Transverse colon (tissue), 3 donors: ENCODE data around the gene FMNL2.

Experiments used
- CTCF ChIP-seq, 5 experiments: fragments of 200-600 bp in 3 of 5; fragments of 450-650 bp in 2 of 5; sonication (generic) in 3 of 5; IDR thresholded peaks; 1 replicate in 2 of 5; 2 replicates in 3 of 5; pipeline ENCODE4 v1.5.1; 2016 to 2017; ENCODE audit warnings: antibody characterized with exemption in 5 of 5, inconsistent platforms in 3 of 5, mild to moderate bottlenecking in 2 of 5, moderate library complexity in 1 of 5
- POLR2A ChIP-seq: fragments of 450-650 bp; IDR thresholded peaks from one replicate; pipeline ENCODE4 v1.6.1; 2016; ENCODE audit warnings: antibody characterized with exemption, mild to moderate bottlenecking, moderate library complexity

GRCh38 chr2:152466041-152466440, 131.1 kb downstream of the FMNL2 start:
- TF ChIP-seq CTCF (IDR thresholded peaks at IDR 0.05) = no peak
- no peak for TF ChIP-seq POLR2A
